Measurements from ENCODE around the gene SLC9A5.

The SLC9A5 gene

DNA sequence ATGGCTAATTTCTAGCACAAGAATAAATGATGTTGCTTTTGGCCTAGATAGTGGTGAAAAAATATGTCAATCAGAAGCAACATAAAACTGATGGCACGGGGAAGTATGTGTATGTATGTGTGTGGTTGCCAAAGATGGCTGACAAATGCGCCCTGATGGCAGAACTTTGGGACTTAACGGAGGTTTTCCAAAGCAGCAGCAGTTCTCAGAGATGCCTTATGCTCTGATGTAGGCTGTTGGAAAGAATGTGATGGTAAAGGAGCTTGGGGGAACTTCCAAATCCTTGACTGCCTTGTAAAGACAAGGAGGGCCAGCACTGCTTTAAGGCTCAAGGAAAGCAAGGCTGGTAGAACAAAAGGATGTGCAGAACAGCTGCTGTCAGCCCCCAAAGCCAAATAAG lies 61.8 kb downstream of the SLC9A5 start:
- no peak for DNase-seq (ENCODE audit: low read depth in 2 of 2)

- peak; percentile 69 to 84 for DNase-seq (ENCODE audit: low read depth in 2 of 2)
Measured at GRCh38 chr16:67311607-67312488, 63.1 kb downstream of the SLC9A5 start.

GRCh38 chr16:67312719-67313118 lies 63.9 kb downstream of the SLC9A5 start:
- DNase-seq (ENCODE audit: low read depth in 2 of 2): no peak

DNA sequence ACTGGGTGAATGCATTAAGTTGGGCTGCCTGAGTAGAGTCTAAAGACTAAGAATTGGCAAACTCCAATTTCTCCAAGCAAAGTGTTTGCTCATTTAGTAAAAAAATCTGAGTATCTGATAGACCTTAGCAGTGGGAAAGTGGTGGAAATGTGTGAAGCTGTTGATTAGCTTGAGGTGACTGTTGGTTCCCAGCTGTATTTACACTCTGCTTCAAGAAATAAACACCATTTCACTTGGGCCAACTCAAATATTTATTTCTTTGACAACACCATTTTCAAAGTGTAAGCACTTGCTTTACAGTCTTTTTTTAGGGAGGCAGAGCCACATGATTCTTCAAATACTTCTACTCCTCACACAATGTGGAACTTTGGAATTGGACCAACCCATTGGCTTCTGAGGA lies 69.1 kb downstream of the SLC9A5 start:
- no peak for DNase-seq (ENCODE audit: low read depth in 2 of 2)
